ENCODE data around the gene GAA.
"Not testable (repeated sequence)": the region's sequence is repeated elsewhere in the genome, so short reads cannot be mapped to it uniquely, and the experiment has no call there.

GAA gene

GRCh38 chr17:80151333-80151732 lies 50.0 kb downstream of the GAA start:
- no peak for DNase-seq

GRCh38 chr17:80152081-80152702 lies 50.8 kb downstream of the GAA start:
- no peak for DNase-seq

- no peak for DNase-seq
Measured at GRCh38 chr17:80153004-80153403, 51.6 kb downstream of the GAA start.

GRCh38 chr17:80154166-80154565 lies 52.8 kb downstream of the GAA start:
- DNase-seq, result no peak

- DNase-seq, result not testable (repeated sequence)
Measured at GRCh38 chr17:80155600-80155999, 54.2 kb downstream of the GAA start.

- no peak for DNase-seq
Measured at GRCh38 chr17:80158846-80159245, 57.5 kb downstream of the GAA start.

- DNase-seq, result no peak
Measured at GRCh38 chr17:80160536-80160935, 59.2 kb downstream of the GAA start.

- DNase-seq, result no peak
Measured at GRCh38 chr17:80163336-80163735, 62.0 kb downstream of the GAA start.

- no peak for DNase-seq
Measured at GRCh38 chr17:80164185-80164584, 62.8 kb downstream of the GAA start.

GRCh38 chr17:80166446-80166845 lies 65.1 kb downstream of the GAA start:
- DNase-seq, result no peak

GRCh38 chr17:80168371-80168770 lies 67.0 kb downstream of the GAA start:
- no peak for DNase-seq

- no peak for DNase-seq
Measured at GRCh38 chr17:80169107-80169506, 67.7 kb downstream of the GAA start.
